HepG2 (cell line): Measurements from ENCODE around the gene RAB3A. TPM values are rescaled to one million over a fixed set of nuclear protein-coding genes. Genes with fewer than 3 reads are reported as not detected.

Experiments used
- HES4 ChIP-seq: sonication (generic); formaldehyde crosslinking; IDR thresholded peaks from 2 replicates; pipeline ENCODE4 v1.9.0; 2021; ENCODE audit warnings: mild to moderate bottlenecking, missing genetic modification reagents, borderline replicate concordance
- KDM4B ChIP-seq: sonication (generic); formaldehyde crosslinking; IDR thresholded peaks from 2 replicates; pipeline ENCODE4 v1.4.0; 2020; ENCODE audit warnings: missing genetic modification reagents
- KDM5B ChIP-seq: sonication (generic); formaldehyde crosslinking; IDR thresholded peaks from 2 replicates; pipeline ENCODE4 v1.4.0; 2020; ENCODE audit warnings: missing genetic modification reagents, mild to moderate bottlenecking, borderline replicate concordance
- KLF13 ChIP-seq: sonication (generic); formaldehyde crosslinking; IDR thresholded peaks from 2 replicates; pipeline ENCODE4 v1.4.0; 2020; ENCODE audit warnings: mild to moderate bottlenecking, missing genetic modification reagents
- MEF2D ChIP-seq: sonication (generic); formaldehyde crosslinking; IDR thresholded peaks from 2 replicates; pipeline ENCODE4 v1.5.1; 2020; ENCODE audit warnings: mild to moderate bottlenecking, missing genetic modification reagents
- NFYB ChIP-seq: sonication (generic); formaldehyde crosslinking; IDR thresholded peaks from 2 replicates; pipeline ENCODE4 v1.4.0; 2020; ENCODE audit warnings: missing genetic modification reagents
- NPAS2 ChIP-seq: sonication (generic); formaldehyde crosslinking; IDR thresholded peaks from 2 replicates; pipeline ENCODE4 v1.8.0; 2022; ENCODE audit warnings: mild to moderate bottlenecking, missing genetic modification reagents, borderline replicate concordance
- PRPF4 ChIP-seq: fragments of 200-400 bp; formaldehyde crosslinking; IDR thresholded peaks from 2 replicates; pipeline ENCODE4 v1.6.1; 2016; ENCODE audit warnings: low read length, low read depth; ENCODE audit not compliant: poor library complexity, severe bottlenecking
- RCOR2 ChIP-seq: IDR thresholded peaks from 2 replicates; pipeline ENCODE4 v1.6.1; 2016; ENCODE audit warnings: missing biosample characterization, missing genetic modification reagents
- REST ChIP-seq, 2 experiments: IDR thresholded peaks; 2 replicates each; pipeline ENCODE4 v1.6.1; 2011 to 2012; ENCODE audit warnings: low read length in 2 of 2, borderline replicate concordance in 1 of 2, low read depth in 1 of 2, mild to moderate bottlenecking in 1 of 2, moderate library complexity in 1 of 2
- SALL2 ChIP-seq: sonication (generic); formaldehyde crosslinking; IDR thresholded peaks from 2 replicates; pipeline ENCODE4 v1.8.1; 2023; ENCODE audit warnings: mild to moderate bottlenecking, missing genetic modification reagents, inconsistent platforms
- ZBTB20 ChIP-seq: sonication (generic); formaldehyde crosslinking; IDR thresholded peaks from 2 replicates; pipeline ENCODE4 v1.8.1; 2023; ENCODE audit warnings: missing genetic modification reagents, low read depth, mild to moderate bottlenecking, borderline replicate concordance
- ZHX1 ChIP-seq: sonication (generic); formaldehyde crosslinking; IDR thresholded peaks from 2 replicates; pipeline ENCODE4 v1.8.1; 2022; ENCODE audit warnings: low read depth, mild to moderate bottlenecking, missing genetic modification reagents
- ZNF407 ChIP-seq: sonication (generic); formaldehyde crosslinking; IDR thresholded peaks from one replicate; pipeline ENCODE4 v1.5.1; 2020; ENCODE audit warnings: mild to moderate bottlenecking, missing genetic modification reagents; ENCODE audit errors: not compliant biosample characterization
- polyA plus RNA-seq, 8 experiments: library from polyadenylated mRNA; depleted of rRNA in 3 of 8; stranded (reverse) in 7 of 8; unstranded in 1 of 8; fragments of >200 nt; fragmentation: Illumina TruSeq in 4 of 8; extraction: Trizol in 4 of 8; gene quantifications; 2 replicates each; pipeline versions ENCODE4 v1.2.1 to v1.2.3, GENCODE V29; 2011 to 2016; ENCODE audit warnings: low read depth in 4 of 8, missing spikeins in 1 of 8, mixed read lengths in 1 of 8; ENCODE audit not compliant: insufficient read depth in 1 of 8
- total RNA-seq, 5 experiments: library from RNA; depleted of rRNA; stranded (reverse); fragments of >200 nt; fragmentation: Illumina TruSeq; extraction: Trizol; gene quantifications; 2 replicates each; pipeline ENCODE4 v1.2.3, GENCODE V29; 2016; ENCODE audit warnings: low read depth in 1 of 5

RAB3A gene
- total and polyA plus RNA-seq, 2 of the 13 experiments (the other 11 are each of a cell fraction or from before 2014, with no cell fraction given) = 0.58 to 0.98 TPM

GRCh38 chr19:18203863-18204393 lies at the start of gene RAB3A (continued):
- TF ChIP-seq RCOR2 (no peak), NFYB (CRISPR knock-in tag) (peak; percentile 99), REST (IDR thresholded peaks at IDR 0.05; ENCODE audit: borderline replicate concordance in 1 of 2, low read depth in 1 of 2, low read length in 2 of 2) (no peak), KLF13 (no peak), HES4 (no peak), ZBTB20 (CRISPR knock-in tag) (no peak), PRPF4 (no peak), ZHX1 (CRISPR knock-in tag) (no peak), KDM4B (no peak), SALL2 (peak; percentile 53; the same call in 1 of the 2 replicates), NPAS2 (CRISPR knock-in tag) (no peak), KDM5B (peak; percentile 81), MEF2D (CRISPR knock-in tag) (no peak), ZNF407 (CRISPR knock-in tag) (no peak)
